Renal pelvis (tissue), 12 donors: ENCODE data around the gene SRF. TPM values are rescaled to one million over a fixed set of nuclear protein-coding genes. Genes with fewer than 3 reads are reported as not detected.
A peak's percentile ranks its signal among the peaks of the same experiment; 100 is the strongest.
"Not testable (repeated sequence)": the region's sequence is repeated elsewhere in the genome, so short reads cannot be mapped to it uniquely, and the experiment has no call there.

Experiments
- DNase-seq: peaks from one replicate; pipeline ENCODE4 v3.0.0-alpha.2; 2013
- long read RNA-seq, 16 experiments: transcript quantifications; one replicate each; lab custom pipeline, GENCODE V29; 2026
- polyA plus RNA-seq, 3 donors: library from polyadenylated mRNA; unstranded; fragments of 120-200 nt; gene quantifications; one replicate each; pipeline ENCODE4 v1.2.1, GENCODE V29; 2013; ENCODE audit not compliant: insufficient read length in 3 of 3

Gene SRF
- polyA plus RNA-seq = 10 to 100 TPM; 29.0 to 34.7 (median 32.5) TPM
- long read RNA-seq, donor 1, full-length matches to known transcripts = 6 of 15 reads
- long read RNA-seq, donor 1, partial matches to known transcripts = 9 of 15 reads
- long read RNA-seq, donor 1, other reads (novel, unspliced or antisense) = 0 of 15 reads
- long read RNA-seq, donor 2, full-length matches to known transcripts = 8 of 15 reads
- long read RNA-seq, donor 2, partial matches to known transcripts = 7 of 15 reads
- long read RNA-seq, donor 2, other reads (novel, unspliced or antisense) = 0 of 15 reads
- long read RNA-seq, donor 3, full-length matches to known transcripts = 5 of 12 reads
- long read RNA-seq, donor 3, partial matches to known transcripts = 7 of 12 reads
- long read RNA-seq, donor 3, other reads (novel, unspliced or antisense) = 0 of 12 reads
- long read RNA-seq, donor 4, full-length matches to known transcripts = 2 of 2 reads
- long read RNA-seq, donor 4, partial matches to known transcripts = 0 of 2 reads
- long read RNA-seq, donor 4, other reads (novel, unspliced or antisense) = 0 of 2 reads
- long read RNA-seq, donor 5, full-length matches to known transcripts = 2 of 19 reads
- long read RNA-seq, donor 5, partial matches to known transcripts = 17 of 19 reads
- long read RNA-seq, donor 5, other reads (novel, unspliced or antisense) = 0 of 19 reads
- long read RNA-seq, donor 6, full-length matches to known transcripts = 9 of 14 reads
- long read RNA-seq, donor 6, partial matches to known transcripts = 5 of 14 reads
- long read RNA-seq, donor 6, other reads (novel, unspliced or antisense) = 0 of 14 reads
- long read RNA-seq, donor 7, full-length matches to known transcripts = 9 of 44 reads
- long read RNA-seq, donor 7, partial matches to known transcripts = 35 of 44 reads
- long read RNA-seq, donor 7, other reads (novel, unspliced or antisense) = 0 of 44 reads
- long read RNA-seq, donor 8, partial matches to known transcripts = 64 of 64 reads
- long read RNA-seq, donor 8, other reads (novel, unspliced or antisense) = 0 of 64 reads
- long read RNA-seq, donor 9, full-length matches to known transcripts = 12 of 107 reads
- long read RNA-seq, donor 9, partial matches to known transcripts = 95 of 107 reads
- long read RNA-seq, donor 9, other reads (novel, unspliced or antisense) = 0 of 107 reads
- long read RNA-seq, donor 10, full-length matches to known transcripts = 4 of 19 reads
- long read RNA-seq, donor 10, partial matches to known transcripts = 15 of 19 reads
- long read RNA-seq, donor 10, other reads (novel, unspliced or antisense) = 0 of 19 reads
- long read RNA-seq, donor 11, full-length matches to known transcripts = 3 of 15 reads
- long read RNA-seq, donor 11, partial matches to known transcripts = 12 of 15 reads
- long read RNA-seq, donor 11, other reads (novel, unspliced or antisense) = 0 of 15 reads
- long read RNA-seq, donor 12, full-length matches to known transcripts = 5 of 12 reads
- long read RNA-seq, donor 12, partial matches to known transcripts = 7 of 12 reads
- long read RNA-seq, donor 12, other reads (novel, unspliced or antisense) = 0 of 12 reads
- long read RNA-seq, donor 13, full-length matches to known transcripts = 1 of 10 reads
- long read RNA-seq, donor 13, partial matches to known transcripts = 9 of 10 reads
- long read RNA-seq, donor 13, other reads (novel, unspliced or antisense) = 0 of 10 reads
- long read RNA-seq, donor 14, full-length matches to known transcripts = 1 of 173 reads
- long read RNA-seq, donor 14, partial matches to known transcripts = 172 of 173 reads
- long read RNA-seq, donor 14, other reads (novel, unspliced or antisense) = 0 of 173 reads
- long read RNA-seq, donor 15, full-length matches to known transcripts = 13 of 23 reads
- long read RNA-seq, donor 15, partial matches to known transcripts = 10 of 23 reads
- long read RNA-seq, donor 15, other reads (novel, unspliced or antisense) = 0 of 23 reads
- long read RNA-seq, donor 16, full-length matches to known transcripts = 7 of 15 reads
- long read RNA-seq, donor 16, partial matches to known transcripts = 8 of 15 reads
- long read RNA-seq, donor 16, other reads (novel, unspliced or antisense) = 0 of 15 reads

DNA sequence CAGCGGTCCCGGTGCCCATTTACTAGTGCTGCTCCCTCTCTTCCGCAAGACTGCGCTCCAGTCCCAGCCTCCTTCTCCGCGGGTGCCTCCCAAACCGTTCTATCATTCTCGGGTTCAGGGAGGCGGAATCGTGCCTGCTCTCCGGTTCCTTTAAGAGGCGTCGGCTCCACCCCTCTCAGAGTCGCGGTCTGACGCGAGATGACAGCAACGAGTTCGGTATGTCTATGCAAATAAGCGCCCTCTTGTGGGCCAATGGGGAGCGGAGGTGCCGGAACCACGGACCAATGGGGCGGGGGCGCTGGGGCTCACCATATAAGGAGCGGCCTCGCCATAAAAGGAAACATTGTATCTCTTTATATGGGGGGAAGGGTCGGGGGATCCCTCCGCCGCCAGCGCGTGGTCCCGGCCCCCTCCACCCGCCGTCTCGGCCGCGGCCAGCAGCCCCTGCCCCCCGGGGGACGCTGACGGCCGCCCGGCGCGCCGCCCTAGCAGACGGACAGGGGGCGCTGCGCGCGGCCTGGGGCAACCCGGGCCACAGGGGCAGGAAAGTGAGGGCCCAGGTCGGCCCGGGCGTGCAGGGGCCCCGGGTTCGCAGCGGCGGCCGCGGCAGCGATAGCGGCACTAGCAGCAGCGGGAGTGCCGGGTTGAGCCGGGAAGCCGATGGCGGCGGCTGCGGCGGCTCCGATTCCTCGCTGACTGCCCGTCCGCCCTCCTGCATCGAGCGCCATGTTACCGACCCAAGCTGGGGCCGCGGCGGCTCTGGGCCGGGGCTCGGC lies at the start of gene SRF:
SRF (plus strand) TSS at position 339 of the 776 bp plus-strand sequence; CDS start at position 727, 388 bp downstream.
- DNase-seq = peak; percentile 100

DNA sequence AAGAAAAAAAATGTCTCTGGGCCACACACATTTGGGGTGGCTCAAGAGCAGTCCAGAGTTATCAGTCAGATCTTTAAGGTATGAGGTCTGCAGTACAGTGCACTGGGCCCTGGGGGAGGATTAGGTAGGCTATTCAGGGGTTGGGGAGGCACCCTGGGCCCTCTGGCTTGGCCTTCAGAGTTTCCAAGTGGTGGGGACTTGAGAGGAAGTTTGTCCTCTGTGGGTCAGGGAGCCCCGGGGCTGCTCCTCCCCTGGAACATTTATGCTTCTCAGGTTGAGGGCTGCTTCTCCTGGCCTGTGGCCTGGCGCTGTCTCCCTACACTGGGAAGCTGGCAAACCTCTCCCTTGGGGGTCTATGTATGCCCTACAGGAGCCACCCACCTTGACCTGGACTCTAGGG lies 48.9 kb upstream of the SRF start:
- no peak for DNase-seq

DNA sequence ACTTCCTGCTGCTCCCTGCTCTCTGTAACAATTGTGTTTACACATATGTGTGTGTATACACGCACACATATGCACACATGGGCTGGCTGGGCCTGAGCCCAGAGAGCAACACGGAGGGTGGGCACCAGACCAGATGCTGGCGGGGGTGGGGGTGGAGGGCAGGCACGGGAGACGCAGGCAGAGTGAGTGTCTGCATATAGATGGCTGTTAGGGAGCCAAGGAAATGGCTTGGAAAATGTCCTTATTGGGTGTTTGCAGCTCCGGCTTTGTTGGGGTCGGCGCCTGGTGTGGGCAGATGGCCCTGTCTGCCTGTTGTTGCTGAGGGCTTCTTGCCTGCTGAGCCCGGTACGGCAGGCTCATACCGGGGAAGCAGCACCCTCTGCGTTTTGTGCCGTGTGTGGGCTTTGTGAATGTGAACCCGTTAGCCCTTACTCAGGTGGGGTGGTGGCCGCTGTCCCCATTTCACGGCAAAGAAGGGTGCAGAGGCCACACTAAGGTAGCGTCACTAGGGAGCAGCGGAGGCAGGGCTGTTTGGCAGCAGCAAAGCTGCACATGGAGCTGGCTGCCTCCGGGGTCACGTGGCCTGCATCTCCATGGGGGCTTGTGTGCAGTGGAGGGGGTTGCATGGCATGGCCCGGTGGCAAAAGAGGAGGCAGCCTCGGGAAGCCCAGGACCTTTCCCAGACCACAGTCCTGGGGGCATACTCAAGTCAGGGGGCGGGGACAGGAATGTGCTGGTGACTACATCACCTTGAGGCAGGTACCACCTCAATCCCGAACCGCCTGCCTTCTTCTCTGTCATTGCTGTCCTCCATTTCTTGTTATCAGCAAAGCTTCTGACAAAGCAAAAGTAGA lies 47.4 kb upstream of the SRF start:
- DNase-seq = no peak

- no peak for DNase-seq
Measured at GRCh38 chr6:43124481-43124880, 46.6 kb upstream of the SRF start.

- DNase-seq = no peak
Measured at GRCh38 chr6:43125119-43125518, 46.0 kb upstream of the SRF start.

DNA sequence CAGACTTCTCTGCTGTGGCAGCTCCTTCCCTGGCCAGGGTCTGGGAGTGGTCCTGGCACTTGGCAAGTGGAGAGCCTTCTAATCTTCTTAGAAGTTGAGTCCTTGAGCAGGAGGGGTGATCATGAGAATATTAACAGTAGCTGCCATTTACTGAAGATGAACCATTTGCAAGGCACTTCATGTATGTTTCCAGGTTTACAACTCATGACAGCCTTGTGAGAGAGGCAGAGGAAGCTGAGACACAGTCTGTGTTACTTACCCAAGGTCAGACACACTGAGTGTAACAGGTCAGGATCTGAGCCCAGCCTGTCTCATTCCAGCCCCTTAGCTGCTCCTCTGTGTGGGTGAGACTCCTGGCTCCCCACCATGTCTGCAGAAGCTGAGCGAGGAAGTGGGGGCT lies 45.5 kb upstream of the SRF start:
- DNase-seq = no peak

DNA sequence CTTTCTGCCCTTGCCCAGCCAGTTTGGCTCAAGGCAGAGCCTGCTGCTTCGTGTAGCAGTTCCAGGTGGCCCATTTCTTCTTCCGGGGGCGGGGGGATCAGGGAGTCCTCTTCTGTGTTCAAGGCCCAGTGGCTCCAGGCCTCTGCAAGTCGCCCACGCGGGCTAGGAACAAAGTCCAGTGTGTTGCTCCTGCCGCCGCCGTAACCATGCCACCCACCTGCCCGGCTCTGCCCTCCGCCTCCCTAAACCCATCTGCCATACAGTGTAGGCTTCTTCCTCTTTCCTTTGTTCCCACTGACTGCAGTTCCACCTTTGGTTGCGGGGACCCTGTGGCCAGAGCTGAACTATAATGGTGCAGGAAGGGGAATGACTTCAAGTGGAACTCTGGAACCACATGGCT lies 43.9 kb upstream of the SRF start:
- DNase-seq = no peak

DNA sequence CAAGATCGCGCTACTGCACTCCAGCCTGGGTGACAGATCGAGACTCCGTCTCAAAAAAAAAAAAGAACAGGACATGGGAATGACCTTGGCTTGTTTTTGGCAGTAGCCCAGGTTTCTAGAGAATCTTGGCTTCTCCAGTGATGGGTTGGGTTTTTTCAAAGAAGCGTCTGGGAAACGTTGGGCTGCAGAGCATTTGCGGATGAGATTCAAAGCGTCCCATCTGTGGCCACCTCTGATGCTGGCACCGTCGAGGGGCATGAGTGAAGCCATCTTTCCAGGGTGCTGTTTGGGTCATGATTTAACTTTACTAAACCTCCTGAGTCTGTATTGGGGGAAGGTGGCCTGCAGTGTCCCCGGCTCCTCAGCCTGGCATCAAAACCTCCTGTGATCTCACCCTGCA lies 43.2 kb upstream of the SRF start:
- no peak for DNase-seq

DNA sequence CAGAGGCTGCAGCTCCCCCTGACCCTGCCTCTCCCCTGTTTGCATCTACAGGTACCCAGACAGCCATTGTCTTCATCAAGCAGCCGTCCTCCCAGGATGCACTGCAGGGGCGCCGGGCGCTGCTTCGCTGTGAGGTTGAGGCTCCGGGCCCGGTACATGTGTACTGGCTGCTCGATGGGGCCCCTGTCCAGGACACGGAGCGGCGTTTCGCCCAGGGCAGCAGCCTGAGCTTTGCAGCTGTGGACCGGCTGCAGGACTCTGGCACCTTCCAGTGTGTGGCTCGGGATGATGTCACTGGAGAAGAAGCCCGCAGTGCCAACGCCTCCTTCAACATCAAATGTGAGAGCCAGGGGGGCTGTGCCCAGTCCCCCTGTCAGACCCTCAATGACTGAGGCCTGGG lies 42.1 kb upstream of the SRF start:
- no peak for DNase-seq

DNA sequence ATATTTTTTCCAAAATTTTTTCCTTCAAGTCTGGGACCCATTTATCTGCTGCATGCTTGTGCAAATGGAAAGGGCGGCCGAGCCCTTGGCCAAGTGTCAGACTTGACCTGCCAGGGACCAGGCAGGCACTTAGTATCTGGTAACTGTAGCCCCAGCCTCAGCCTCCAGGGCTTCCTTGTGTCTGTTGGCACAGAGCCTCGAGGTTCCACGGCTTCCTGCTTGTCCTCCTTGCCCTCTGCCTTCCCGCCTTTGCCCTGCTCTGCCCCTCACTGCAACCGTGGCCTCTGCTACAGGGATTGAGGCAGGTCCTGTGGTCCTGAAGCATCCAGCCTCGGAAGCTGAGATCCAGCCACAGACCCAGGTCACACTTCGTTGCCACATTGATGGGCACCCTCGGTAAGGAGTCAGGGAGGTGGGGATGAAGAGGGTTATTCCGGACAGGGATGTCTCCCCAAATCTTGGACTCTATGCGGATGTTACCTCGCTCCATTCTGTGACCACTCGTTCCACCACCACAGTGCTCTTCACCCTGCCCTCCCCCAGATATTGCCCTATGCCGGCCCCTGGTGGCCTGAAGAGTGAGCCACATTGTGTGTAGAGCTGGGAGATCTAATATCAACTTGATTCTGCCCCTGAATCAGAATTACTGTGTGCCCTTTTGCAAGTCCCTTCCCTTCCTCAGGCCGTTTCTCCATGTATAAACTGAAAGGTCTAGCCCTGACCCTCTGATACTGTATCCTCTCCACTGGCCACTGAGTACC lies 41.5 kb upstream of the SRF start:
- DNase-seq = no peak

DNA sequence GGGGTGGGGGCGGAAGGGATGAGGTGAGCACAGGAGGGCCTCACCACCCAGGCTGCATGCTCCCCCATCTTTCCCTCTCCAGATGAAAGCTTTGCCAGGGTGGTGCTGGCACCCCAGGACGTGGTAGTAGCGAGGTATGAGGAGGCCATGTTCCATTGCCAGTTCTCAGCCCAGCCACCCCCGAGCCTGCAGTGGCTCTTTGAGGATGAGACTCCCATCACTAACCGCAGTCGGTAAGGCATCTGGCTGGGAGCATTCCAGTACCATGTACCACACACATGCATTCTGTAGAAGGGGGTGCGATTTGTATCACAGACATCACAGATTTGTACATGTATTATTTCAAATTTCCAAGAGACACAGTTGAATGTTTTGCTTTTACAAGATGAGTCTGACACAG lies 40.6 kb upstream of the SRF start:
- no peak for DNase-seq

- not testable (repeated sequence) for DNase-seq
Measured at GRCh38 chr6:43131379-43131778, 39.7 kb upstream of the SRF start.

- DNase-seq = no peak
Measured at GRCh38 chr6:43138267-43138666, 32.8 kb upstream of the SRF start.

GRCh38 chr6:43139973-43140372 lies 31.1 kb upstream of the SRF start:
- DNase-seq = not testable (repeated sequence)

- DNase-seq = no peak
Measured at GRCh38 chr6:43141644-43142043, 29.4 kb upstream of the SRF start.

GRCh38 chr6:43142101-43142500 lies 29.0 kb upstream of the SRF start:
- no peak for DNase-seq
